ENCODE measurements around the gene ZBTB6. TPM values are rescaled to one million over a fixed set of nuclear protein-coding genes. Genes with fewer than 3 reads are reported as not detected.

Gene ZBTB6
- total and polyA plus RNA-seq, 9 of the 15 experiments (the other 6 are each of a cell fraction or from before 2014, with no cell fraction given), result 1.4 to 7.2 (median 5.3) TPM

GRCh38 chr9:122931226-122932121 is 18.4 kb upstream of the ZBTB6 start, which contains the start of gene ZBTB26 (continued):
- TF ChIP-seq CEBPZ (IDR thresholded peaks at IDR 0.05; ENCODE audit: borderline replicate concordance, low read depth, low read length), result no peak
- no peak for TF ChIP-seq ZNF311 (CRISPR knock-in tag; IDR thresholded peaks at IDR 0.05)
- no peak for TF ChIP-seq ZNF695 (CRISPR knock-in tag; IDR thresholded peaks at IDR 0.05)
- peak; percentile 65 for TF ChIP-seq PKNOX1 (IDR thresholded peaks at IDR 0.05)
- peak; percentile 25; the same call in 1 of the 2 replicates for TF ChIP-seq NBN (IDR thresholded peaks at IDR 0.05; ENCODE audit: low read depth)
- TF ChIP-seq, protein P1, sequence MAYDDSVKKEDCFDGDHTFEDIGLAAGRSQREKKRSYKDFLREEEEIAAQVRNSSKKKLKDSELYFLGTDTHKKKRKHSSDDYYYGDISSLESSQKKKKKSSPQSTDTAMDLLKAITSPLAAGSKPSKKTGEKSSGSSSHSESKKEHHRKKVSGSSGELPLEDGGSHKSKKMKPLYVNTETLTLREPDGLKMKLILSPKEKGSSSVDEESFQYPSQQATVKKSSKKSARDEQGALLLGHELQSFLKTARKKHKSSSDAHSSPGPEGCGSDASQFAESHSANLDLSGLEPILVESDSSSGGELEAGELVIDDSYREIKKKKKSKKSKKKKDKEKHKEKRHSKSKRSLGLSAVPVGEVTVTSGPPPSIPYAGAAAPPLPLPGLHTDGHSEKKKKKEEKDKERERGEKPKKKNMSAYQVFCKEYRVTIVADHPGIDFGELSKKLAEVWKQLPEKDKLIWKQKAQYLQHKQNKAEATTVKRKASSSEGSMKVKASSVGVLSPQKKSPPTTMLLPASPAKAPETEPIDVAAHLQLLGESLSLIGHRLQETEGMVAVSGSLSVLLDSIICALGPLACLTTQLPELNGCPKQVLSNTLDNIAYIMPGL (CRISPR knock-in tag; IDR thresholded peaks at IDR 0.05), result no peak
- no peak for TF ChIP-seq ZKSCAN8 (CRISPR knock-in tag; IDR thresholded peaks at IDR 0.05)
- no peak for TF ChIP-seq NCOA4 (IDR thresholded peaks at IDR 0.05; ENCODE audit: partially characterized antibody)
- TF ChIP-seq, protein P2, sequence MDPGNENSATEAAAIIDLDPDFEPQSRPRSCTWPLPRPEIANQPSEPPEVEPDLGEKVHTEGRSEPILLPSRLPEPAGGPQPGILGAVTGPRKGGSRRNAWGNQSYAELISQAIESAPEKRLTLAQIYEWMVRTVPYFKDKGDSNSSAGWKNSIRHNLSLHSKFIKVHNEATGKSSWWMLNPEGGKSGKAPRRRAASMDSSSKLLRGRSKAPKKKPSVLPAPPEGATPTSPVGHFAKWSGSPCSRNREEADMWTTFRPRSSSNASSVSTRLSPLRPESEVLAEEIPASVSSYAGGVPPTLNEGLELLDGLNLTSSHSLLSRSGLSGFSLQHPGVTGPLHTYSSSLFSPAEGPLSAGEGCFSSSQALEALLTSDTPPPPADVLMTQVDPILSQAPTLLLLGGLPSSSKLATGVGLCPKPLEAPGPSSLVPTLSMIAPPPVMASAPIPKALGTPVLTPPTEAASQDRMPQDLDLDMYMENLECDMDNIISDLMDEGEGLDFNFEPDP (CRISPR knock-in tag; IDR thresholded peaks at IDR 0.05), result no peak
- TF ChIP-seq, protein P3, sequence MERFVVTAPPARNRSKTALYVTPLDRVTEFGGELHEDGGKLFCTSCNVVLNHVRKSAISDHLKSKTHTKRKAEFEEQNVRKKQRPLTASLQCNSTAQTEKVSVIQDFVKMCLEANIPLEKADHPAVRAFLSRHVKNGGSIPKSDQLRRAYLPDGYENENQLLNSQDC (CRISPR knock-in tag; IDR thresholded peaks at IDR 0.05), result no peak
- peak; percentile 56 for TF ChIP-seq KDM5B (IDR thresholded peaks at IDR 0.05; ENCODE audit: insufficient replicate concordance, low read depth, low read length)
- TF ChIP-seq RAD51 (IDR thresholded peaks at IDR 0.05; ENCODE audit: borderline replicate concordance, low read depth), result peak; percentile 59; the same call in 1 of the 2 replicates
- no peak for TF ChIP-seq HDAC3 (IDR thresholded peaks at IDR 0.05; ENCODE audit: borderline replicate concordance, partially characterized antibody)
- TF ChIP-seq PCBP2 (IDR thresholded peaks at IDR 0.05; ENCODE audit: low read depth, low read length, poor library complexity, severe bottlenecking), result no peak
- peak; percentile 80 for TF ChIP-seq USF1 (CRISPR knock-in tag; IDR thresholded peaks at IDR 0.05)
- no peak for TF ChIP-seq CBFA2T2 (conservative IDR thresholded peaks at IDR 0.05)
- no peak for TF ChIP-seq SMAD4 (CRISPR knock-in tag; conservative IDR thresholded peaks at IDR 0.05)
- TF ChIP-seq FOSL1 (tag; conservative IDR thresholded peaks at IDR 0.05), result no peak
